ENCODE data around the gene GLP2R.

Gene GLP2R

GRCh38 chr17:9862949-9863348 is 37.2 kb downstream of the GLP2R start:
- TF ChIP-seq CTCF (IDR thresholded peaks at IDR 0.05; ENCODE audit: control insufficient read depth, extremely low read depth, insufficient read depth) = no peak
- H3K4me3 ChIP-seq (ENCODE audit: low read depth, low read length) = no peak overlapping the region
- DNase-seq (ENCODE audit: low read depth) = no peak

DNA sequence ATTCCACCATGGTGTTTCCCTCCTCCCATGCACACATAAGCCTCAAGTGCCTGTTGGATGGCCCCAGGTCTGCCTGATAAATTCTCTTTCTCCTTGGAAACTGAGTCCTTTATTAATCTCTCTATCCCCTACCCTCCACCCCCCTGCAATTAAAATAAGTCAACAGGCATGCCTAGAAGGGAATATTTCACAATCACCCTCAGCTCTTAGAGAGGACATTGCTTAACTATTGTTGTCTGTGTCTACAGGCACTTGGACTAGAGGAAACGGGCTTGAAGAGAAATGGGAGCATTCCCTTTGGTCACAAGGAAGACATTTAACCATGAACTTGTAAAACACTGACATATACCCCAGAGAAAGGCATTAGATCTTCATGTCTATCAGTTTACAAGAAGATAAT is 39.9 kb downstream of the GLP2R start:
- H3K4me3 ChIP-seq (ENCODE audit: low read depth, low read length) = no peak overlapping the region
- no peak for DNase-seq (ENCODE audit: low read depth)
- no peak for TF ChIP-seq CTCF (IDR thresholded peaks at IDR 0.05; ENCODE audit: control insufficient read depth, extremely low read depth, insufficient read depth)

GRCh38 chr17:9868552-9868951 is 42.8 kb downstream of the GLP2R start:
- TF ChIP-seq CTCF (IDR thresholded peaks at IDR 0.05; ENCODE audit: control insufficient read depth, extremely low read depth, insufficient read depth) = no peak
- no peak overlapping the region for H3K4me3 ChIP-seq (ENCODE audit: low read depth, low read length)
- no peak for DNase-seq (ENCODE audit: low read depth)

- TF ChIP-seq CTCF (IDR thresholded peaks at IDR 0.05; ENCODE audit: control insufficient read depth, extremely low read depth, insufficient read depth) = no peak
- no peak for DNase-seq (ENCODE audit: low read depth)
- H3K4me3 ChIP-seq (ENCODE audit: low read depth, low read length) = no peak overlapping the region
These were observed 47.1 kb downstream of the GLP2R start for GRCh38 chr17:9872852-9873251.

GRCh38 chr17:9874722-9875121 is 49.0 kb downstream of the GLP2R start:
- no peak for DNase-seq (ENCODE audit: low read depth)
- H3K4me3 ChIP-seq (ENCODE audit: low read depth, low read length) = no peak overlapping the region
- TF ChIP-seq CTCF (IDR thresholded peaks at IDR 0.05; ENCODE audit: control insufficient read depth, extremely low read depth, insufficient read depth) = no peak

DNA sequence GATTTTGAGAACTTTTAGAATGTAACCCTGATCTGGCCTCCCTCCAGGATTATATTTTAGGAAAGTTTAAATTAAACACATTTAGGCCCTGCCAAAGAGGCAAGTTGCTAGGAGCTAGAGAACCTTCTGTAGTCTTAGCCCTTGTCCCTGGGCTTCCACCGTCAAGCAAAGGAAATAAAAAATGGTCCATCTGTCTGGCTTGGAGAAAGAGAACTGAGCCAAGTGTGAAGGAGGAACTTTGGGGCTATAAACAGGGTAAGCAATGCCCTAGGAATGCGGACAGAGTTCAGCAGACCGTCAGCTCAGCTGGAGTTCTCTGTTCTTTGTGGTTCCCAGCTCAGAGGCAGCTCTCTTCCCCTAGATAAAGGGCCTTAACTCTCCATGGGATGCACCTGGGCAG is 49.7 kb downstream of the GLP2R start:
- TF ChIP-seq CTCF (IDR thresholded peaks at IDR 0.05; ENCODE audit: control insufficient read depth, extremely low read depth, insufficient read depth) = no peak
- DNase-seq (ENCODE audit: low read depth) = no peak
- H3K4me3 ChIP-seq (ENCODE audit: low read depth, low read length) = no peak overlapping the region

- no peak overlapping the region for H3K4me3 ChIP-seq (ENCODE audit: low read depth, low read length)
- no peak for TF ChIP-seq CTCF (IDR thresholded peaks at IDR 0.05; ENCODE audit: control insufficient read depth, extremely low read depth, insufficient read depth)
- no peak for DNase-seq (ENCODE audit: low read depth)
These were observed 52.6 kb downstream of the GLP2R start for GRCh38 chr17:9878356-9878755.

Data from LNCaP clone FGC (cell line).